Measurements from ENCODE around the gene IL25.
"Not testable (repeated sequence)": the region's sequence is repeated elsewhere in the genome, so short reads cannot be mapped to it uniquely, and the experiment has no call there.

The IL25 gene

DNA sequence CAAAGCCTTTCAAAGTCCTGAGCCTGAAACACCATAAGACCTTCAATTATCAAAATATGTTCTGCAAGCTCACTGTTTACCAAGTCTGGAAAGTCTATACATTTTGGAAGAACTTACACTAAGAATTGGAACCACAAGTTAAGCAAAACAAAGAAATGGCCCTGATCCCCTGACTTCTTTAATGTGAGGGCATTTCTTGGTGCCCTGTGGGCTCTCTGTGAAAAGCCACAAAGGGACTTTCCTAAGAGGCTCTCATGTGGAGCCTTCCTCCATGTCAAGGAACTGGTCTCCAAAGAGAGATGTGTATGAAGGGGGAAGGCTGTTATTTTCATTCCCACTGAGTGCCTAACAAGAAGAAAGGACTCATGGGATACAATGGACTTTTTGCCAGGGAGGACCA lies 49.0 kb downstream of the IL25 start:
- Histone ChIP-seq H3K4me2 (ENCODE audit: low read depth, low read length, poor library complexity, severe bottlenecking) (no peak overlapping the region), H3F3A (ENCODE audit: low read depth) (no peaks in the 10 kb centered on the region), H3K4me1 (ENCODE audit: insufficient read depth, low read length, poor library complexity, severe bottlenecking) (no peaks in the 10 kb centered on the region), H3K9me3 (ENCODE audit: insufficient read depth, low read depth, low read length) (no peaks in the 10 kb centered on the region), H3K27me3 (ENCODE audit: insufficient read depth, low read length, poor library complexity, severe bottlenecking) (no peaks in the 10 kb centered on the region), H3K79me2 (ENCODE audit: insufficient read depth, low read length) (no peaks in the 10 kb centered on the region), H3K9me2 (replicated peaks; ENCODE audit: low read depth, low read length) (no peaks in the 10 kb centered on the region), H3K9ac (ENCODE audit: low read depth, low read length, poor library complexity, severe bottlenecking) (no peak overlapping the region), H4K20me1 (ENCODE audit: insufficient read depth, low read length, poor library complexity, severe bottlenecking) (no peaks in the 10 kb centered on the region), H3K4me3 (ENCODE audit: low read length, poor library complexity, severe bottlenecking) (no peak overlapping the region), H2AFZ (ENCODE audit: low read length) (no peak overlapping the region), H3K36me3 (ENCODE audit: insufficient read depth, low read length) (no peaks in the 10 kb centered on the region)
- TF ChIP-seq, protein P1, sequence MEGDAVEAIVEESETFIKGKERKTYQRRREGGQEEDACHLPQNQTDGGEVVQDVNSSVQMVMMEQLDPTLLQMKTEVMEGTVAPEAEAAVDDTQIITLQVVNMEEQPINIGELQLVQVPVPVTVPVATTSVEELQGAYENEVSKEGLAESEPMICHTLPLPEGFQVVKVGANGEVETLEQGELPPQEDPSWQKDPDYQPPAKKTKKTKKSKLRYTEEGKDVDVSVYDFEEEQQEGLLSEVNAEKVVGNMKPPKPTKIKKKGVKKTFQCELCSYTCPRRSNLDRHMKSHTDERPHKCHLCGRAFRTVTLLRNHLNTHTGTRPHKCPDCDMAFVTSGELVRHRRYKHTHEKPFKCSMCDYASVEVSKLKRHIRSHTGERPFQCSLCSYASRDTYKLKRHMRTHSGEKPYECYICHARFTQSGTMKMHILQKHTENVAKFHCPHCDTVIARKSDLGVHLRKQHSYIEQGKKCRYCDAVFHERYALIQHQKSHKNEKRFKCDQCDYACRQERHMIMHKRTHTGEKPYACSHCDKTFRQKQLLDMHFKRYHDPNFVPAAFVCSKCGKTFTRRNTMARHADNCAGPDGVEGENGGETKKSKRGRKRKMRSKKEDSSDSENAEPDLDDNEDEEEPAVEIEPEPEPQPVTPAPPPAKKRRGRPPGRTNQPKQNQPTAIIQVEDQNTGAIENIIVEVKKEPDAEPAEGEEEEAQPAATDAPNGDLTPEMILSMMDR (conservative IDR thresholded peaks at IDR 0.05; ENCODE audit: low read length) = no peak
- no peak for TF ChIP-seq EZH2phosphoT487 (IDR thresholded peaks at IDR 0.05; ENCODE audit: borderline replicate concordance)

DNA sequence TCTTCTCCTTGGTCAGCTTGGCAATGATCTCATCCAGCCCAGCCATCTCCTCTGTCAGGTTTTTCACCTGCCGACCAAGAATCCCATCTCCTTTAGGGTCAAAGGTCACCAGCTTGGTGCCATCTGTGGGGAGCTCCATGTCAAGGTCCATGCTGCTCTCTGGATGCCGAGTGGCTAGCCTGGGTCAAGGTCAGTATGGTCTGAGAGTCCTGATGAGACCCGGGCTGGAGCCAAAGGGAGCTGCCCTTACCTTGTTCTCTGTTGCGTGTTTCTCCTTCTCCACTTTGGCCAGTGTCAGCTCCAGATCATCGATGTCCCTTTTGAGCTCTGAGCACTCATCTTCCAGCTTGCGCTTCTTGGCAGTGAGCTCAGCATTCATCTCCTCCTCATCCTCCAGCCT lies 51.0 kb downstream of the IL25 start:
- no peaks in the 10 kb centered on the region for H3F3A ChIP-seq (ENCODE audit: low read depth)
- no peaks in the 10 kb centered on the region for H4K20me1 ChIP-seq (ENCODE audit: insufficient read depth, low read length, poor library complexity, severe bottlenecking)
- no peaks in the 10 kb centered on the region for H3K4me1 ChIP-seq (ENCODE audit: insufficient read depth, low read length, poor library complexity, severe bottlenecking)
- H3K9me2 ChIP-seq (replicated peaks; ENCODE audit: low read depth, low read length) = no peaks in the 10 kb centered on the region
- no peaks in the 10 kb centered on the region for H3K36me3 ChIP-seq (ENCODE audit: insufficient read depth, low read length)
- no peaks in the 10 kb centered on the region for H3K27me3 ChIP-seq (ENCODE audit: insufficient read depth, low read length, poor library complexity, severe bottlenecking)
- no peak for TF ChIP-seq EZH2phosphoT487 (IDR thresholded peaks at IDR 0.05; ENCODE audit: borderline replicate concordance)
- TF ChIP-seq, protein P1 (conservative IDR thresholded peaks at IDR 0.05; ENCODE audit: low read length) = no peak
- no peaks in the 10 kb centered on the region for H3K9me3 ChIP-seq (ENCODE audit: insufficient read depth, low read depth, low read length)
- no peak overlapping the region for H2AFZ ChIP-seq (ENCODE audit: low read length)
- H3K79me2 ChIP-seq (ENCODE audit: insufficient read depth, low read length) = no peaks in the 10 kb centered on the region
- no peak overlapping the region for H3K4me2 ChIP-seq (ENCODE audit: low read depth, low read length, poor library complexity, severe bottlenecking)
- H3K9ac ChIP-seq (ENCODE audit: low read depth, low read length, poor library complexity, severe bottlenecking) = no peak overlapping the region
- H3K4me3 ChIP-seq (ENCODE audit: low read length, poor library complexity, severe bottlenecking) = no peak overlapping the region

DNA sequence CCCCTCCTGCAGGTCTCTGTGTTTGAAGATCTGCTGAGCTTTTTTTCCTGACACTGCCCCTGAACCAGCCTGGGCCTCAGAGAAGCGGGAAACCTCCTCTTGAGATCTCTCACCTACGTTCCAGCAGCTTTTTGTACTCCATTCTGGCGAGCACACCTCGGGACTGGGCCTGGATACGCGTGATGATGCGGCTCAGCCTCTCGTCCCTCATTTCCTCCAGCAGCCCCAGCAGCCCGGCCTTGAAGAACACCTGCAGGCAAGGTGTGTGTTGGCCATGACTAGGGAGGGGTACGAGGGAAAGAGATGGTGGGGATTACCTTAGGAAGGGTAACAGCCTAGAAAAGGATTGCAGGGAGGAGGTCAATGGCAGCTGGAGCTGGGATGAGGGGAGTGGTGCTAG lies 52.6 kb downstream of the IL25 start:
- Histone ChIP-seq H3K4me1 (ENCODE audit: insufficient read depth, low read length, poor library complexity, severe bottlenecking) (no peaks in the 10 kb centered on the region), H3K4me3 (ENCODE audit: low read length, poor library complexity, severe bottlenecking) (no peak overlapping the region), H3F3A (ENCODE audit: low read depth) (no peaks in the 10 kb centered on the region), H3K9me3 (ENCODE audit: insufficient read depth, low read depth, low read length) (no peaks in the 10 kb centered on the region), H2AFZ (ENCODE audit: low read length) (no peak overlapping the region), H3K79me2 (ENCODE audit: insufficient read depth, low read length) (no peaks in the 10 kb centered on the region), H3K4me2 (ENCODE audit: low read depth, low read length, poor library complexity, severe bottlenecking) (no peak overlapping the region), H3K27me3 (ENCODE audit: insufficient read depth, low read length, poor library complexity, severe bottlenecking) (no peaks in the 10 kb centered on the region), H4K20me1 (ENCODE audit: insufficient read depth, low read length, poor library complexity, severe bottlenecking) (no peaks in the 10 kb centered on the region), H3K9ac (ENCODE audit: low read depth, low read length, poor library complexity, severe bottlenecking) (no peak overlapping the region), H3K9me2 (replicated peaks; ENCODE audit: low read depth, low read length) (no peaks in the 10 kb centered on the region), H3K36me3 (ENCODE audit: insufficient read depth, low read length) (no peaks in the 10 kb centered on the region)
- TF ChIP-seq, protein P1 (conservative IDR thresholded peaks at IDR 0.05; ENCODE audit: low read length) = no peak

DNA sequence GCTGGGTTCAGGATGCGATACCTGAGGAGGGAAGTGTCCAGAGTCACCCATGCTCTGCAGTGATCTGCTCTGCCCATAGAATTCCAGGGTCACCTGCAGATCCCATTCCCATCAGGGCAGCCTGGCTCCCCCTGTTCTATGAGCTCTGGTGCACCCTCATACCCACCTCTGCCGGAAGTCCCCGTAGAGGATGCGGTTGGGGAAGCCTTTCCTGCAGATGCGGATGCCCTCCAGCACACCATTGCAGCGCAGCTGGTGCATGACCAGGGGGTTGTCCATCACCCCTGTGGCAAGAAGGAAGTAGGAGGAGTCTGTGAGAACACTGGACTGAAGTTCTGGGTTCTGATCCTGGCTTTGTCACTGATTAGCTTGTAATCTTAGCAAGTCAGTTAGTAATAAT lies 53.2 kb downstream of the IL25 start:
- H3K9me3 ChIP-seq (ENCODE audit: insufficient read depth, low read depth, low read length); H3K79me2 ChIP-seq (ENCODE audit: insufficient read depth, low read length); H3K4me3 ChIP-seq (ENCODE audit: low read length, poor library complexity, severe bottlenecking); H3F3A ChIP-seq (ENCODE audit: low read depth); H3K4me1 ChIP-seq (ENCODE audit: insufficient read depth, low read length, poor library complexity, severe bottlenecking); H2AFZ ChIP-seq (ENCODE audit: low read length); H3K9me2 ChIP-seq (replicated peaks; ENCODE audit: low read depth, low read length); H3K4me2 ChIP-seq (ENCODE audit: low read depth, low read length, poor library complexity, severe bottlenecking); H3K27me3 ChIP-seq (ENCODE audit: insufficient read depth, low read length, poor library complexity, severe bottlenecking); H3K9ac ChIP-seq (ENCODE audit: low read depth, low read length, poor library complexity, severe bottlenecking); H3K36me3 ChIP-seq (ENCODE audit: insufficient read depth, low read length); H4K20me1 ChIP-seq (ENCODE audit: insufficient read depth, low read length, poor library complexity, severe bottlenecking): not testable (repeated sequence)

All from Loucy (cell line).